B cell (primary cell): ENCODE results near the gene CCDC137. TPM values are rescaled to one million over a fixed set of nuclear protein-coding genes. Genes with fewer than 3 reads are reported as not detected.

Experiments used
- ATAC-seq: fragments of 200-7000 bp; cut with Tn5 transposase; one replicate; pipeline ENCODE4 v1.10.0; 2021; ENCODE audit warnings: low read depth, mild to moderate bottlenecking, moderate number of reproducible peaks, moderate library complexity
- CTCF ChIA-PET: fragments of 350-600 bp; sonication (Branson Sonifier 250); formaldehyde crosslinking; loops from one replicate; lab custom pipeline; 2021; ENCODE audit warnings: antibody characterized with exemption, inconsistent platforms; lab: Charles Lee
- POLR2A ChIA-PET: fragments of 350-600 bp; sonication (Branson Sonifier 250); formaldehyde crosslinking; loops from one replicate; lab custom pipeline; 2021; ENCODE audit warnings: antibody characterized with exemption; lab: Charles Lee
- DNase-seq: peaks from one replicate; pipeline ENCODE4 v3.0.0; 2013
- H2AFZ ChIP-seq: 2 replicates; pipeline ENCODE4 v1.6.1; 2012; ENCODE audit warnings: mild to moderate bottlenecking, low read depth, low read length; ENCODE audit not compliant: insufficient read depth, poor library complexity, severe bottlenecking
- H3K27ac ChIP-seq, 2 donors: 1 replicate in 1 of 2; 2 replicates in 1 of 2; pipeline ENCODE4 v1.5.1; 2012 to 2013; ENCODE audit warnings: low read length in 2 of 2, mild to moderate bottlenecking in 2 of 2, moderate library complexity in 1 of 2
- H3K27me3 ChIP-seq, 4 experiments: fragments of 200-600 bp in 1 of 4; sonication (generic) in 1 of 4; replicated peaks in 1 of 4; 1 replicate in 2 of 4; 2 replicates in 2 of 4; pipeline versions ENCODE4 v1.6.1 to v1.7.0; 2013 to 2016; ENCODE audit warnings: low read length in 3 of 4, mild to moderate bottlenecking in 2 of 4, mixed read lengths in 1 of 4, moderate library complexity in 1 of 4; ENCODE audit not compliant: insufficient read depth in 4 of 4, control insufficient read depth in 3 of 4; ENCODE audit errors: control extremely low read depth in 1 of 4
- H3K36me3 ChIP-seq, 2 experiments: replicated peaks in 1 of 2; 1 replicate in 1 of 2; 2 replicates in 1 of 2; pipeline versions ENCODE4 v1.6.1 to v1.7.1; 2013; ENCODE audit warnings: low read length in 1 of 2; ENCODE audit not compliant: insufficient read depth in 2 of 2, control insufficient read depth in 1 of 2; ENCODE audit errors: control extremely low read depth in 1 of 2, extremely low read depth in 1 of 2
- H3K4me1 ChIP-seq, 2 donors: fragments of 200-600 bp in 1 of 2; sonication (generic) in 1 of 2; 1 replicate in 1 of 2; 2 replicates in 1 of 2; pipeline versions ENCODE4 v1.5.1 to v1.6.1; 2013 to 2017; ENCODE audit warnings: low read length in 2 of 2; ENCODE audit not compliant: control insufficient read depth in 2 of 2, insufficient read depth in 2 of 2
- H3K4me2 ChIP-seq: replicated peaks from 2 replicates; pipeline ENCODE3; 2012; ENCODE audit warnings: mild to moderate bottlenecking, low read depth, low read length; ENCODE audit not compliant: poor library complexity, severe bottlenecking
- H3K4me3 ChIP-seq, 5 experiments: fragments of 200-600 bp in 1 of 5; sonication (generic) in 1 of 5; 1 replicate in 3 of 5; 2 replicates in 2 of 5; pipeline versions ENCODE4 v1.5.1 to v1.7.0; 2011 to 2016; ENCODE audit warnings: low read length in 4 of 5, mild to moderate bottlenecking in 4 of 5, low read depth in 2 of 5, control low read depth in 1 of 5, moderate library complexity in 1 of 5; ENCODE audit not compliant: insufficient read depth in 1 of 5; ENCODE audit errors: control extremely low read depth in 1 of 5, extremely low read depth in 1 of 5
- H3K79me2 ChIP-seq: fragments of 200-600 bp; sonication (generic); one replicate; pipeline ENCODE4 v1.6.0; 2016; ENCODE audit warnings: low read length; ENCODE audit not compliant: control insufficient read depth, insufficient read depth
- H3K9ac ChIP-seq: fragments of 200-600 bp; sonication (generic); 2 replicates; pipeline ENCODE4 v1.6.1; 2017; ENCODE audit warnings: mild to moderate bottlenecking, low read length, moderate library complexity
- H3K9me3 ChIP-seq, 3 donors: one replicate each; pipeline versions ENCODE4 v1.6.1 to v1.7.1; 2013; ENCODE audit warnings: low read length in 2 of 3; ENCODE audit not compliant: control insufficient read depth in 2 of 3, insufficient read depth in 1 of 3; ENCODE audit errors: control extremely low read depth in 1 of 3
- H4K20me1 ChIP-seq: 2 replicates; pipeline ENCODE4 v1.6.0; 2012; ENCODE audit warnings: mild to moderate bottlenecking, low read length; ENCODE audit not compliant: insufficient read depth, control insufficient read depth, poor library complexity, severe bottlenecking
- H3K27ac Mint-ChIP-seq: one replicate; pipeline ENCODE4 v1.8.0; 2021; ENCODE audit warnings: mixed read lengths
- H3K27me3 Mint-ChIP-seq: one replicate; pipeline ENCODE4 v1.8.0; 2021; ENCODE audit warnings: mixed read lengths
- H3K4me1 Mint-ChIP-seq: one replicate; pipeline ENCODE4 v1.8.0; 2021; ENCODE audit warnings: mixed read lengths
- H3K4me3 Mint-ChIP-seq: one replicate; pipeline ENCODE4 v1.8.0; 2021; ENCODE audit warnings: mixed read lengths
- H3K9me3 Mint-ChIP-seq: one replicate; pipeline ENCODE4 v1.8.0; 2022; ENCODE audit warnings: mixed read lengths; ENCODE audit not compliant: insufficient read depth
- CTCF ChIP-seq: fragments of 200-600 bp; IDR thresholded peaks from one replicate; pipeline ENCODE4 v1.8.0; 2022; ENCODE audit warnings: antibody characterized with exemption, mild to moderate bottlenecking
- EZH2 ChIP-seq: IDR thresholded peaks from 2 replicates; pipeline ENCODE4 v1.6.1; 2012; ENCODE audit warnings: borderline replicate concordance, low read depth, mild to moderate bottlenecking, moderate library complexity, low read length; ENCODE audit not compliant: insufficient read depth, poor library complexity, severe bottlenecking
- WGBS: methylation state at CpG from one replicate; pipeline ENCODE4 v1.1.5; 2013; ENCODE audit warnings: missing lambda C conversion rate; ENCODE audit not compliant: insufficient coverage; 5-methylcytosine and 5-hydroxymethylcytosine counted together
- intact Hi-C: fragments of 100-400 bp; cut with micrococcal nuclease; formaldehyde crosslinking; loops from one replicate; pipeline ENCODE4 v1.10.0; 2022
- polyA plus RNA-seq: library from polyadenylated mRNA; depleted of rRNA; stranded (reverse); fragments of >200 nt; gene quantifications from 2 replicates; pipeline ENCODE4 v1.2.3, GENCODE V29; 2012
- total RNA-seq, 2 donors: library from RNA; stranded (reverse); fragments of 120-200 nt in 1 of 2; gene quantifications; 1 replicate in 1 of 2; 2 replicates in 1 of 2; pipeline versions ENCODE4 v1.2.3 to v1.2.4, GENCODE V29; 2013 to 2022

Gene CCDC137
- total and polyA plus RNA-seq, 2 donors (not counting 1 experiment from before 2014, with no cell fraction given), result 18.8 to 36.0 TPM

GRCh38 chr17:81683584-81684441 is 17.3 kb downstream of the CCDC137 start, which contains the start of the genes ARL16 and HGS:
ARL16 (minus strand) TSS chr17:81683797; CDS start chr17:81683753, 44 bp downstream.
HGS (plus strand) TSS chr17:81684011; CDS start chr17:81684067, 56 bp downstream.
- Histone ChIP-seq H3K4me3 (peak within 1 kb of the TSS; percentile 58 to 94 (median 93)), H3K27ac (peak within 1 kb of the TSS; percentile 53 to 83), H3K9ac (peak within 1 kb of the TSS; percentile 92), H3K27me3 (no peaks in the 10 kb centered on the region), H2AFZ (peak within 1 kb of the TSS; percentile 88), H4K20me1 (peaks cover 47% of the 10 kb centered on the region), H3K79me2 (peaks cover 78% of the 10 kb centered on the region), H3K36me3 (peaks cover 0 to 29% of the 10 kb centered on the region in 2 experiments), H3K4me1 (peaks cover 22 to 25% of the 10 kb centered on the region in 2 donors), H3K4me2 (peak within 1 kb of the TSS; percentile 90), H3K9me3 (no peaks in the 10 kb centered on the region)
- intact Hi-C loops, result loop anchor here (1.0 to 2.0 kb wide), 5 partner anchors 18 to 207 kb away; partner anchors contain the start of genes ALYREF, ANAPC11, CCDC137 and MRPL12
- ATAC-seq, result peak; percentile 98
- Mint-ChIP-seq H3K4me3 (peak within 1 kb of the TSS; percentile 91), H3K27ac (peak within 1 kb of the TSS; percentile 95), H3K4me1 (peaks cover 33% of the 10 kb centered on the region), H3K27me3 (no peaks in the 10 kb centered on the region), H3K9me3 (no peaks in the 10 kb centered on the region)
- ChIA-PET CTCF (interaction anchor here (0.5 to 1.5 kb wide), 7 partner anchors 9 to 242 kb away, joined by 3 to 5 read pairs (median 3); partner anchors contain the start of genes CCDC137 and OXLD1), POLR2A (interaction anchor here (0.6 to 2.1 kb wide), 9 partner anchors 15 to 289 kb away, joined by 3 to 10 read pairs (median 5); partner anchors contain the start of genes ALYREF, CCDC137, FAAP100 and MRPL12)
- WGBS, result under 1% methylated on average over 112 of the region's 112 CpGs
- TF ChIP-seq EZH2 (no peak), CTCF (no peak)
- DNase-seq, result peak; percentile 100
